HG02870 (cell line): Measurements from ENCODE around the gene BRD2.

Experiments
- ATAC-seq: cut with Tn5 transposase; IDR thresholded peaks from one replicate; pipeline ENCODE4 v1.9.1; 2021; ENCODE audit warnings: mild to moderate bottlenecking, moderate library complexity; ENCODE audit not compliant: unreplicated experiment

Gene BRD2

GRCh38 chr6:33023536-33023935 is 55.1 kb downstream of the BRD2 start:
- no peak for ATAC-seq

- ATAC-seq = no peak
Measured at GRCh38 chr6:33024521-33024920, 56.1 kb downstream of the BRD2 start.

- no peak for ATAC-seq
Measured at GRCh38 chr6:33028220-33028849, 59.9 kb downstream of the BRD2 start.

- peak; percentile 80 for ATAC-seq
Measured at GRCh38 chr6:33029328-33030184, 61.2 kb downstream of the BRD2 start.

- ATAC-seq = no peak
Measured at GRCh38 chr6:33030245-33030644, 61.9 kb downstream of the BRD2 start.
